Activated CD8-positive, alpha-beta memory T cell treated with anti-CD3 and anti-CD28 coated beads for 48 hours (primary cell): ENCODE results near the gene SSBP4.

Experiments used
- DNase-seq, 3 experiments: peaks; one replicate each; pipeline ENCODE4 v3.0.0-alpha.2; 2020; ENCODE audit warnings: low read depth in 2 of 3, low spot score in 2 of 3

SSBP4 gene

GRCh38 chr19:18464646-18465045 is 45.4 kb downstream of the SSBP4 start:
- no peak for DNase-seq

DNA sequence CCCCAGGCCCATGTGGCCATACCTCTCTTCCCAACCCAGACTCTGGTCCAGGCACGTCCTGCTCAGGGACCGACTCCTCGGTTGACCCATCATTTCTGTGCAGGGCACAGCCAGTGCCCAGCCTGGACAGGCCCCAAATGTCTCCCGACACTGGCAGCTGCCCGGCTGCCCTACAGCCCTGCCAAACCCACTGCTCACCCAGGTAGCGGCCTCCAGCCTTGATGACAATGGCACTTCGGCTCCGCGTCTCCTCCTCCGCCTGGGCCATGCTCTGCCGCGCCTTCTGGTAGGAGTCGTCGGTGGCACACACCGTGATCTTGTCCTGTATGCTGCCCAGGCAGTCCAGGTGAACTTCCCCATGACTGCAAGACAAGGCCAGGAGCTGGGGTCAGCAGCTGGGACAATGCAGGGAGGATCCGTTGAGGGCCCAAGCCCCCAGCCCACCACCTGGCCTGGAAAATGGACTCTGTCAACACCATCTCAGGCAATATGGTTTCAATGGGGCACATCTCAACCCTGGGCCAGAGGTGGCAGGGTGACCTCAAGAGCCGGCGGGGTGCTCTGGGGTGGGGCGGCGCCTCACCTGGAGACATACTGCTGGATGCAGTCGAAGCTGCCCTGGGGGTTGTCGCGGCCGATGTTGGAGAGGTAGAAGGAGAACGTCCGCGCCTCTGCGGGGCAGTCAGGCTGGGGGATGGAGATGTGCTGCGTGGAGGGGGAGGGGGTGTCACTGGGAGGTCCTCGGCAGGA is 46.2 kb downstream of the SSBP4 start:
- DNase-seq, result no peak

DNA sequence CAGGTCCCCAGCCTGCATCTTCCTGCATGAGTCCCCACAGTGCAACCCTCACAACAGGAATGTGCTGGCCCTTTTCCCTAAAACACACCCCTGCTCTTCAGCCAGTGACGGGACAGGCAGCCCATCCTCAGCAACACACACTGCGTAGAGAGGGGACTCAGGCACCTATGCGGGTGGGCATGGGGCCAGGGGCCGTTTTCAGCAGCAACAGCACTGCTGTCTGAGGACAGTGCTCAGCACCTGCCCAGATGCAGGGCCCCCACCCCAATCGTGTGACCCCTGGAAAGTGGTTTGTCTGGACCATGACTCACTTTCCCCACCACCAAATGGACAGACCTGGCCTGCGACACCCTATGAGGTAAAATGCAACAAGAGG is 46.8 kb downstream of the SSBP4 start:
- no peak for DNase-seq

DNA sequence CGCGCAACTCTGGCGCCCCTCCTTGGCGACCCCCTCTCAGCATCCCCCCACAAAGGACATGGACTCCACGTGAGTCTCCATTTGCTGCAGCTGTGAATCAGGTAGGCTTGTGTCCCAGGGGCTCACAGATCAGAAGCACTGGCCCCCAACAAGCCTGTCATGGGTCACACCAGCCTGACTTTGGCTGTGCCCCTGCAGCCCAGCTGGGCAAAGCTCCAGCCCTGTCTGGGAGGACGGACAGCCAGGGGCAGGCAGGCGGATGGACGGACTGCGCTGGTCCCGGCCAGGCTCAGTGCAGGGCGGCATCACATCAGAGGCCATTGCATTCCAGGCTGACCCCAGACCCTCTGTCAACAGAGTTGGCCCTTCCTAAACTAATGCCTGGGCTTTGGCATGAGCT is 47.2 kb downstream of the SSBP4 start:
- no peak for DNase-seq

GRCh38 chr19:18467978-18468377 is 48.8 kb downstream of the SSBP4 start:
- no peak for DNase-seq

- no peak for DNase-seq
Measured at GRCh38 chr19:18468517-18468916, 49.3 kb downstream of the SSBP4 start.

- DNase-seq, result peak in 2 of 3 experiments; percentile 60 to 71
Measured at GRCh38 chr19:18469069-18469846, 50.1 kb downstream of the SSBP4 start.

- no peak for DNase-seq
Measured at GRCh38 chr19:18470787-18471186, 51.6 kb downstream of the SSBP4 start.

DNA sequence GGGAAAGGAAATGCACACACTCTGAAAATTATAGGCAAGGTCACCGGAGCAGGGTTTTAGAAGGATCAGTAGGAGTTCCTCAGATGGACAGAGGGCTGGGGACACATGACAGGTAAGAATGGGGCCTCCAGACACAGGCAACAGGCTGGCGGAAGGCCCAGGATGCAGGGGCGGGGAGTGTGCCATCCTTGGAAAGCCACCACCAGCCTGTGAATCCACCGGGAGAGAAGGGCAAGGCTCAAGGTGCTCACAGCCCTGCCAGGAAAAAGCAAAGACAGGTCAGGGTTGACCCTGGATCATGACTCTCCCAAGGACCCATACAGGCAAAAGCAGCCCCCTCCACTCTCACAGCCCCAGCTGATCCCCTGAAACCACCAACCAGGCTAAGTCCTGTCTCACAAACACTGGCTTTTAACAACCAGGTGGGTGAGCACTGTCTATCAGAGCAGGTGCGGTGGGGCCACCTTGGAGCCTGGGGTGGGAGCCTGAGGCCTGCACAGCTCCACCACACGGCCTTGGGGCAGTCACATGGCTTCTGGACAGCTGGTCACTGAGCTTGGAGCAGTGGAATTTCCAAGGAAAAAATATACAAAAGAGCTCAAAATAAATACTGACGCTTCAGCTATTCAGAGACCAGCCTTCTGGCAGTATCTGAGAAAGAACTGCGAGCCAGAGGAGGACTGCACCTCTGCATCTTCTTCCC is 54.0 kb downstream of the SSBP4 start:
- DNase-seq, result no peak

- no peak for DNase-seq
Measured at GRCh38 chr19:18473706-18474087, 54.5 kb downstream of the SSBP4 start.

- DNase-seq, result no peak
Measured at GRCh38 chr19:18474366-18474887, 55.2 kb downstream of the SSBP4 start.

DNA sequence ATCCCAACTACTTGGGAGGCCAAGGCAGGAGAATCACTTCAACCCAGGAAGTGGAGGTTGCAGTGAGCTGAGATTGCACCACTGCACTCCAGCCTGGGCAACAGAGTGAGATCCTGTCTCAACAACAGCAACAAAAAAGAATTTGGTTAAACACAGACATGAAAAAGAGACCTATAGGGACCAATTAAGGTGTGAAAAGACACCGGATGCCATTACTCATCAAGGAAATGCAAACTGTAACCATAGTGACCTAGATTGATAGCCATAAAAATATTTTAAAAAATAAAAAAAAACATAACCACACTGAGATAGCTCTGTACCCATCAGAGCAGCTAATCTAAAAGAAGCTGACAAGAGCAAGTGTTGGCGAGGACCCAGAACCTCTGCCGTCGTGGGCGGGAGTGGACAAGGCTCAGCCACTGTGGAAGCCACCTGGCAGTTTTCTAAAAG is 55.8 kb downstream of the SSBP4 start:
- no peak for DNase-seq

GRCh38 chr19:18475762-18476331 is 56.6 kb downstream of the SSBP4 start:
- DNase-seq, result no peak

- DNase-seq, result no peak
Measured at GRCh38 chr19:18476507-18477041, 57.4 kb downstream of the SSBP4 start.

GRCh38 chr19:18477042-18477779 is 58.0 kb downstream of the SSBP4 start:
- no peak for DNase-seq

DNA sequence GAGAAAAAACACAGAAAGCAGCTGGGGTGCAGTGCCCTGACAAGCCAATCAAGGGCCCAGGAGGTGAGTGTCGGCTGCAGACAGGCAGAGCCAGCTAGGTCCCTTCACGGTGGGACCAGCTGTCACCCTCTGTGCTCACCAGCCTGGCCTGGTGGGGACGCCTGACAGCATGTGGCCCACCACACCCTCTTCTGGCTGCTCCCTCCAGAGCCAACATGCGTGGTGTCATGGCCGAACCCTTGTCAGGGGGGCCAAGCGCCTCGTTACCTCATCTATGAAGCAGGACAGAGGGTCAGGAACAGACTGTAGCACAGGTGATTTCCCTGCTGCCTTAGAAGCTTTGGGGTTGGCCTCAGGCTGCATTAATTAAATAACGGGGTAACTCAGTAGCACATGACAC is 58.8 kb downstream of the SSBP4 start:
- no peak for DNase-seq

- peak; percentile 34 to 64 (median 63) for DNase-seq
Measured at GRCh38 chr19:18478545-18479311, 59.5 kb downstream of the SSBP4 start.

GRCh38 chr19:18480006-18480691 is 61.0 kb downstream of the SSBP4 start:
- DNase-seq, result no peak
